ENCODE results near the gene CACNA1B.

DNA sequence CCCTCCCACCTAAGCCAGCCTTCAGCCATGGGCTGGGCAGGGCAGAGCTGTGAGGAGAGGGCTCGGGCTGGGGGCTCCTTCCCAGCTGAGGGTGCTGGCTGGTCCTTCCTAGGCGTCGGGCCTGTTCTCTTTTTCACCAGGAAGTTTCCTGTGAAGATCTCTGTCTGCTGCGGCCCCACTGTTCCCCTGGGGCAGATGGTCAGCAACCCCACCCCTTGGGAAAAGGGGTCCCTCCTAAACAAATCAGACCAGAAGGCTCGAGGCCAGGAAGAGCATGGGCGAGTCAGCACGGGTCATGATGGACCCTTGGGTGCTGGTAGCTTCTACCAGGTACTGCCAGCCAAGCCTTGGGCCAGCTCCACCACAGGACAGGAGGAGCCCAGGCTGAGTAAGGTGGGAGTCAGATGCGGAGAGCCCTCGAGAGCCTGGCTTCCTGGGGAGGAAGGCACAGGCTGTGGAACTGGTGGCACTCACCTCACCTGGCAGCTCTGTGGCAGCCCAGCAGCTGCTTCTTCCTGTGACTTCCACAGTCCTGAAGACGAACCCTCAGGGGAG is 3.5 kb downstream of the CACNA1B start:
- no peak for TF ChIP-seq RFX5 (IDR thresholded peaks at IDR 0.05)
- no peak for TF ChIP-seq POLR2A (IDR thresholded peaks at IDR 0.05; ENCODE audit: low read length)
- TF ChIP-seq, protein P1, sequence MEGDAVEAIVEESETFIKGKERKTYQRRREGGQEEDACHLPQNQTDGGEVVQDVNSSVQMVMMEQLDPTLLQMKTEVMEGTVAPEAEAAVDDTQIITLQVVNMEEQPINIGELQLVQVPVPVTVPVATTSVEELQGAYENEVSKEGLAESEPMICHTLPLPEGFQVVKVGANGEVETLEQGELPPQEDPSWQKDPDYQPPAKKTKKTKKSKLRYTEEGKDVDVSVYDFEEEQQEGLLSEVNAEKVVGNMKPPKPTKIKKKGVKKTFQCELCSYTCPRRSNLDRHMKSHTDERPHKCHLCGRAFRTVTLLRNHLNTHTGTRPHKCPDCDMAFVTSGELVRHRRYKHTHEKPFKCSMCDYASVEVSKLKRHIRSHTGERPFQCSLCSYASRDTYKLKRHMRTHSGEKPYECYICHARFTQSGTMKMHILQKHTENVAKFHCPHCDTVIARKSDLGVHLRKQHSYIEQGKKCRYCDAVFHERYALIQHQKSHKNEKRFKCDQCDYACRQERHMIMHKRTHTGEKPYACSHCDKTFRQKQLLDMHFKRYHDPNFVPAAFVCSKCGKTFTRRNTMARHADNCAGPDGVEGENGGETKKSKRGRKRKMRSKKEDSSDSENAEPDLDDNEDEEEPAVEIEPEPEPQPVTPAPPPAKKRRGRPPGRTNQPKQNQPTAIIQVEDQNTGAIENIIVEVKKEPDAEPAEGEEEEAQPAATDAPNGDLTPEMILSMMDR (IDR thresholded peaks at IDR 0.05) = no peak
- TF ChIP-seq NPAS2 (CRISPR knock-in tag; IDR thresholded peaks at IDR 0.05; ENCODE audit: borderline replicate concordance) = no peak
- TF ChIP-seq EP300 (IDR thresholded peaks at IDR 0.05) = no peak
- TF ChIP-seq, protein P2, sequence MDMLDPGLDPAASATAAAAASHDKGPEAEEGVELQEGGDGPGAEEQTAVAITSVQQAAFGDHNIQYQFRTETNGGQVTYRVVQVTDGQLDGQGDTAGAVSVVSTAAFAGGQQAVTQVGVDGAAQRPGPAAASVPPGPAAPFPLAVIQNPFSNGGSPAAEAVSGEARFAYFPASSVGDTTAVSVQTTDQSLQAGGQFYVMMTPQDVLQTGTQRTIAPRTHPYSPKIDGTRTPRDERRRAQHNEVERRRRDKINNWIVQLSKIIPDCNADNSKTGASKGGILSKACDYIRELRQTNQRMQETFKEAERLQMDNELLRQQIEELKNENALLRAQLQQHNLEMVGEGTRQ (IDR thresholded peaks at IDR 0.05) = no peak
- no peak for TF ChIP-seq RAD21 (conservative IDR thresholded peaks at IDR 0.05 in 1 of 2, IDR thresholded peaks at IDR 0.05 in 1 of 2)
- TF ChIP-seq CBX8 (IDR thresholded peaks at IDR 0.05) = no peak
- TF ChIP-seq FOSB (CRISPR knock-in tag; IDR thresholded peaks at IDR 0.05) = no peak
- no peak for TF ChIP-seq SMC3 (IDR thresholded peaks at IDR 0.05)
